HG03469 (cell line): ENCODE measurements around the gene MRGPRX4.
"Not testable (repeated sequence)": the region's sequence is repeated elsewhere in the genome, so short reads cannot be mapped to it uniquely, and the experiment has no call there.

Experiments used
- ATAC-seq: cut with Tn5 transposase; IDR thresholded peaks from one replicate; pipeline ENCODE4 v1.9.1; 2021; ENCODE audit warnings: mild to moderate bottlenecking, moderate library complexity, moderate number of reproducible peaks; ENCODE audit not compliant: unreplicated experiment

Gene MRGPRX4

DNA sequence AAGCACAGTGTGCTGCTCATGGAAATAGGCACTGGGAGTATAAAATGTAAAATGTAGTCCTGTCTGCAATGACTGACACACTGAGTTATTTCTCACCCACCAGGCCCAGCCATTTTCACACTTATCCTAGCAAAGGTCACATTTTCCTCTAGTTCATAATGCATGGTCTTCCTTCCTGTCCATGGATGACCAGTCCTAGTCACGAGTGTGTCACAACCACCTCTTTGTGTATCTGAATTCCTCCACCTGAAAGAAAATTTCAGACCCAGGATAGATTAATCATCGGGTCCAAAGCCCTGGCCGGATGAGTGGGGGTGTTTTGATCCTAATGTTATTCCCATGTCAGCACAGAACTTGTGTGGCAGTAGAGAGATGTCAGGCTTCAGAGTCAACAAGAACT lies at the start of gene MRGPRX4:
TSS of gene MRGPRX4 (plus strand) at position 172 of the 400 bp plus-strand sequence. CDS start 420 bp downstream, outside the sequence.
- no peak for ATAC-seq

GRCh38 chr11:18131115-18131514 lies 41.5 kb upstream of the MRGPRX4 start:
- not testable (repeated sequence) for ATAC-seq

- ATAC-seq = no peak
Measured at GRCh38 chr11:18132341-18132740, 40.3 kb upstream of the MRGPRX4 start, which contains the start of gene MRGPRX3. Gene MRGPRX3 (plus strand): TSS chr11:18132571. CDS start chr11:18137203, 4,632 bp downstream.

GRCh38 chr11:18135308-18135707 lies 37.3 kb upstream of the MRGPRX4 start:
- ATAC-seq = no peak

DNA sequence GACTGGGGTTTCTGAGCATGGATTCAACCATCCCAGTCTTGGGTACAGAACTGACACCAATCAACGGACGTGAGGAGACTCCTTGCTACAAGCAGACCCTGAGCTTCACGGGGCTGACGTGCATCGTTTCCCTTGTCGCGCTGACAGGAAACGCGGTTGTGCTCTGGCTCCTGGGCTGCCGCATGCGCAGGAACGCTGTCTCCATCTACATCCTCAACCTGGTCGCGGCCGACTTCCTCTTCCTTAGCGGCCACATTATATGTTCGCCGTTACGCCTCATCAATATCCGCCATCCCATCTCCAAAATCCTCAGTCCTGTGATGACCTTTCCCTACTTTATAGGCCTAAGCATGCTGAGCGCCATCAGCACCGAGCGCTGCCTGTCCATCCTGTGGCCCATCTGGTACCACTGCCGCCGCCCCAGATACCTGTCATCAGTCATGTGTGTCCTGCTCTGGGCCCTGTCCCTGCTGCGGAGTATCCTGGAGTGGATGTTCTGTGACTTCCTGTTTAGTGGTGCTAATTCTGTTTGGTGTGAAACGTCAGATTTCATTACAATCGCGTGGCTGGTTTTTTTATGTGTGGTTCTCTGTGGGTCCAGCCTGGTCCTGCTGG lies 35.3 kb upstream of the MRGPRX4 start:
- ATAC-seq = no peak

DNA sequence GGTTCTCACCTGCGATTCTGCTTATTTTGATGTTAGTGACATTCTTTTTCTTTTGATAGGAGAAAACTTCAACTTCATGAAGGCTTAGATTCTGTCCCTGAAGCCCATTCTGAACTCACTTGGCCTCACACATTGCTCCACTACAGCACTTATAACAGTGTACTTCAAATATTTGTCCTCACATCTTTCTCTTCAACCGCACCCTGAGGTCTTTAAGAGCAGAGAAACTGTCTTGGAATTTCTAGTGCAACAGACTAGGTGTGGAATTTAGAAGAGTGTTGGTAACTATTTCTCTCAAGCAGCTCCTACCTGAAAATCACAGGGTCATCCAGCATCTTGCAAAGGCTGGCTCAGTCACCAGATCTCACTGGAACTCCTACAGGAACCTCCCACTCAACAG lies 32.5 kb upstream of the MRGPRX4 start:
- ATAC-seq = no peak

- ATAC-seq = no peak
Measured at GRCh38 chr11:18144243-18144642, 28.4 kb upstream of the MRGPRX4 start.

GRCh38 chr11:18145025-18145424 lies 27.6 kb upstream of the MRGPRX4 start:
- ATAC-seq = no peak

- no peak for ATAC-seq
Measured at GRCh38 chr11:18145837-18146236, 26.8 kb upstream of the MRGPRX4 start.

- ATAC-seq = no peak
Measured at GRCh38 chr11:18151581-18151980, 21.1 kb upstream of the MRGPRX4 start.

- ATAC-seq = no peak
Measured at GRCh38 chr11:18168372-18168771, 4.3 kb upstream of the MRGPRX4 start.

DNA sequence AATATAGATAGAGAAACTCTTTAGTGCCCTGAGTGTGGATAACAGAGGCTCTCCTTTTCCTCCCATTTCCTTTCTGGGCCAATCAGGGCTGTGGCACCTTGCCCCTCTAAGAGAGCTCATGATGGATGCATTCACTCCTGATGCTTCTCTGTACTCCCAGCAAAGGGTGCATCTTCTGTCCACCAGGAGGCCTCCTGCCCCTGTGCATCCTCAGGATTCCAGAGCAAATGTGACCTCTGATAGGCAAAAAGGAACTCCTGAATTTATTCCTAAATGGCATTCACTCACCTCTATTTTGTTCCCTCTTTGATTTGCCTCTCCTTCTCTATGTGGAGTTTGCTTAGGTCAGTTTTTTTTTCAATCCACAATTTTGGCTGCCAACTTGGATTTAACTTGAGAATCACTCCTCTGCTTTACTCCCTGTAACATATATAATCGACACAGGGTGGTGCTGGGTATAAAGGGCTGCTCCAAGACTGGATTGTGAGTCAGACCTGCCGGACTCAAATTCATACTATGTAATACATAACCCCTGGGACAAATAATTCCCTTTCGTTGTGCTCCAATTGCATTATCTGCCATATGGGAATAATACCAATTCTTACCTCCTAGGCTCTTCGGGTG lies 1.1 kb upstream of the MRGPRX4 start:
- ATAC-seq = no peak

DNA sequence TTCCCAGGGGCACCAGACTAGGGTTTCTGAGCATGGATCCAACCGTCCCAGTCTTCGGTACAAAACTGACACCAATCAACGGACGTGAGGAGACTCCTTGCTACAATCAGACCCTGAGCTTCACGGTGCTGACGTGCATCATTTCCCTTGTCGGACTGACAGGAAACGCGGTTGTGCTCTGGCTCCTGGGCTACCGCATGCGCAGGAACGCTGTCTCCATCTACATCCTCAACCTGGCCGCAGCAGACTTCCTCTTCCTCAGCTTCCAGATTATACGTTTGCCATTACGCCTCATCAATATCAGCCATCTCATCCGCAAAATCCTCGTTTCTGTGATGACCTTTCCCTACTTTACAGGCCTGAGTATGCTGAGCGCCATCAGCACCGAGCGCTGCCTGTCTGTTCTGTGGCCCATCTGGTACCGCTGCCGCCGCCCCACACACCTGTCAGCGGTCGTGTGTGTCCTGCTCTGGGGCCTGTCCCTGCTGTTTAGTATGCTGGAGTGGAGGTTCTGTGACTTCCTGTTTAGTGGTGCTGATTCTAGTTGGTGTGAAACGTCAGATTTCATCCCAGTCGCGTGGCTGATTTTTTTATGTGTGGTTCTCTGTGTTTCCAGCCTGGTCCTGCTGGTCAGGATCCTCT lies 709 bp downstream of the MRGPRX4 start:
- no peak for ATAC-seq

GRCh38 chr11:18188796-18189195 lies 16.2 kb downstream of the MRGPRX4 start:
- ATAC-seq = no peak

GRCh38 chr11:18189476-18190245 lies 17.0 kb downstream of the MRGPRX4 start:
- not testable (repeated sequence) for ATAC-seq

- no peak for ATAC-seq
Measured at GRCh38 chr11:18191376-18191775, 18.7 kb downstream of the MRGPRX4 start.

DNA sequence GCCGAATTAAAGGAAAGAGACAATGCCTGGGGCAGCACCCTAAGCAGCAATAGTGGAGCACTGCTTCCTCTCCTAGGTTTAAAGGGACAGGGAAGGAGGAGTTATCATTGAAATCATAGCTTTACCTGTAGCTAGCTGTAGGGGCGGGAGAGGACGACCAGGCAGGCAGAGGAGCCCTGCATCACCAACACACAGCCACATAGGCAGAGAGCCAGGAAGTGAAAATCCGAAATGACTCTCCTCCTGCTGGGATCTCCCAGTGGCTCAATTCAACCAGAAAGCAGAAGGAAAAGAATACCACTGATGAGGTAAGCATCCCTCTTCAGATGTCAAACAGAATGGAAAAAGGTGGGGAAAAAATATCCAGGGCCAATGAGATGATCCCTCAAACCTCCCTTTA lies 20.4 kb downstream of the MRGPRX4 start:
- no peak for ATAC-seq

- ATAC-seq = no peak
Measured at GRCh38 chr11:18196532-18196931, 23.9 kb downstream of the MRGPRX4 start.

DNA sequence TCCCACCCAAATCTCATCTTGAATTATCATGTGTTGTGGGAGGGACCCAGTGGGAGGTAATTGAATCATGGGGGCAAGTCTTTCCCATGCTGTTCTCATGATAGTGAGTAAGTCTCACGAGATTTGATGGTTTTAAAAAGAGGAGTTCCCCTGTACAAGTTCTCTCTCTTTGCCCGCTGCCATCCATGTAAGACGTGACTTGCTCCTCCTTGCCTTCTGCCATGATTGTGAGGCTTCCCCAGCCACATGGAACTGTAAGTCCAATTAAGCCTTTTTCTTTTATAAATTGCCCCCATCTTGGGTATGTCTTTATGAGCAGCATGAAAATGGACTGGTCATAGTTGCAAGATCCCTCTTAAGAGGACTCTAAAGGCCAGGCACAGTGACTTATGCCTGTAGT lies 25.1 kb downstream of the MRGPRX4 start:
- not testable (repeated sequence) for ATAC-seq

DNA sequence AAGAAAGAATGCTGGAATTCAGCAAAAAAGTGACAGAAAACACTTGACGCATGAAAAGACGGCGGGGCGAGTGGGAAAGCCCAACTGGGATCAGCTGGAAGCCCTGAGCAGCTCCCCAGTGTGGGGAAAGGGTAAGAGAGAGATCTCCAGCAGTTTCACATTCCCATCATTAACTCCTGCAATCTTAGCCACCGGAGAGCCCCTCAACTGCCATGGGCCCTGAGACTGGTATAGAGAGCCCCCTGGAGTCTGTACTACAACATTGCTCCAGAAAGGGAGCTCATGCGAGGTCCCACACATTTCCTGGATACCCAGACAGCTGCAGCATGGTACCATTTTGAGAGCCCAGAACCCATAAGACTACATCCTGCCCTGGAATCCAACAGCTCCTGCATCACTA lies 31.1 kb downstream of the MRGPRX4 start:
- ATAC-seq = no peak

- ATAC-seq = no peak
Measured at GRCh38 chr11:18204220-18204619, 31.6 kb downstream of the MRGPRX4 start.
